ENCODE data around the gene CAB39. TPM values are rescaled to one million over a fixed set of nuclear protein-coding genes. Genes with fewer than 3 reads are reported as not detected.

CAB39 gene
- polyA plus RNA-seq, 1 donor (not counting 4 experiments of a cell fraction or from before 2014, with no cell fraction given), result 120 TPM

- Histone ChIP-seq H3K4me1 (ENCODE audit: control insufficient read depth, extremely low read depth, insufficient read depth, low read length) (no peaks in the 10 kb centered on the region), H3K9ac (ENCODE audit: control insufficient read depth, extremely low read depth, insufficient read depth, low read length) (no peak overlapping the region), H3K27me3 (ENCODE audit: control insufficient read depth, extremely low read depth, insufficient read depth, low read length) (no peaks in the 10 kb centered on the region), H3K9me3 (ENCODE audit: control insufficient read depth, low read depth, low read length) (peaks cover 1% of the 10 kb centered on the region), H3K36me3 (ENCODE audit: control insufficient read depth in 2 of 2, extremely low read depth in 1 of 2, insufficient read depth in 2 of 2, low read length in 2 of 2) (no peaks in the 10 kb centered on the region), H3K4me2 (ENCODE audit: control insufficient read depth, extremely low read depth, insufficient read depth, low read depth, low read length) (no peak overlapping the region), H3K4me3 (ENCODE audit: control insufficient read depth in 2 of 3, extremely low read depth in 1 of 3, insufficient read depth in 2 of 3, low read depth in 1 of 3, low read length in 3 of 3) (no peak overlapping the region), H3K27ac (ENCODE audit: control insufficient read depth, insufficient read depth, low read length) (no peak overlapping the region), H4K20me1 (ENCODE audit: control insufficient read depth, extremely low read depth, insufficient read depth, low read length) (no peaks in the 10 kb centered on the region), H3K79me2 (ENCODE audit: control insufficient read depth, insufficient read depth, low read length) (no peaks in the 10 kb centered on the region), H3K9me1 (ENCODE audit: control insufficient read depth, extremely low read depth, insufficient read depth, low read length) (no peaks in the 10 kb centered on the region), H2AFZ (ENCODE audit: control insufficient read depth, low read length) (no peak overlapping the region)
- DNase-seq (ENCODE audit: low read depth, low spot score) (no peak), FAIRE-seq (no peak)
- dilution Hi-C loops (cut with MboI; ENCODE audit: extremely low pct_ligation_motif_present, low sequenced_read_pairs), result no loop called here
- no peak for TF ChIP-seq CTCF (optimal IDR thresholded peaks at IDR 0.05 in 1 of 3, IDR thresholded peaks at IDR 0.05 in 1 of 3, conservative IDR thresholded peaks at IDR 0.05 in 1 of 3; ENCODE audit: extremely low read depth in 1 of 3, insufficient read depth in 2 of 3, low read length in 3 of 3)
- no peak for TF ChIP-seq EZH2 (IDR thresholded peaks at IDR 0.05; ENCODE audit: low read length)
Measured at GRCh38 chr2:230674401-230674800, 38.2 kb upstream of the CAB39 start.

GRCh38 chr2:230674966-230675672, 37.5 kb upstream of the CAB39 start:
- Histone ChIP-seq H4K20me1 (ENCODE audit: control insufficient read depth, extremely low read depth, insufficient read depth, low read length) (no peaks in the 10 kb centered on the region), H3K9ac (ENCODE audit: control insufficient read depth, extremely low read depth, insufficient read depth, low read length) (no peak overlapping the region), H2AFZ (ENCODE audit: control insufficient read depth, low read length) (no peak overlapping the region), H3K9me1 (ENCODE audit: control insufficient read depth, extremely low read depth, insufficient read depth, low read length) (no peaks in the 10 kb centered on the region), H3K27me3 (ENCODE audit: control insufficient read depth, extremely low read depth, insufficient read depth, low read length) (no peaks in the 10 kb centered on the region), H3K27ac (ENCODE audit: control insufficient read depth, insufficient read depth, low read length) (no peak overlapping the region), H3K4me2 (ENCODE audit: control insufficient read depth, extremely low read depth, insufficient read depth, low read depth, low read length) (no peak overlapping the region), H3K79me2 (ENCODE audit: control insufficient read depth, insufficient read depth, low read length) (no peaks in the 10 kb centered on the region), H3K4me1 (ENCODE audit: control insufficient read depth, extremely low read depth, insufficient read depth, low read length) (peaks cover 5% of the 10 kb centered on the region), H3K4me3 (ENCODE audit: control insufficient read depth in 2 of 3, extremely low read depth in 1 of 3, insufficient read depth in 2 of 3, low read depth in 1 of 3, low read length in 3 of 3) (no peak overlapping the region), H3K36me3 (ENCODE audit: control insufficient read depth in 2 of 2, extremely low read depth in 1 of 2, insufficient read depth in 2 of 2, low read length in 2 of 2) (no peaks in the 10 kb centered on the region), H3K9me3 (ENCODE audit: control insufficient read depth, low read depth, low read length) (peaks cover 1% of the 10 kb centered on the region)
- FAIRE-seq, result no peak
- no peak for TF ChIP-seq EZH2 (IDR thresholded peaks at IDR 0.05; ENCODE audit: low read length)
- TF ChIP-seq CTCF (optimal IDR thresholded peaks at IDR 0.05 in 1 of 3, IDR thresholded peaks at IDR 0.05 in 1 of 3, conservative IDR thresholded peaks at IDR 0.05 in 1 of 3; ENCODE audit: extremely low read depth in 1 of 3, insufficient read depth in 2 of 3, low read length in 3 of 3), result no peak
- no peak for DNase-seq (ENCODE audit: low read depth, low spot score)
- dilution Hi-C loops (cut with MboI; ENCODE audit: extremely low pct_ligation_motif_present, low sequenced_read_pairs), result no loop called here

All from keratinocyte (primary cell).